ENCODE results near the gene KRTAP2-1.

GRCh38 chr17:41054025-41054424, 6.9 kb upstream of the KRTAP2-1 start:
- TF ChIP-seq CTCF (IDR thresholded peaks at IDR 0.05) (no peak), POLR2AphosphoS5 (IDR thresholded peaks at IDR 0.05) (no peak)

Data from suprapubic skin (tissue), 3 donors.